Right lobe of liver (tissue), 4 donors: ENCODE measurements around the gene DTNA.

Experiments
- POLR2A ChIP-seq: fragments of 450-650 bp; IDR thresholded peaks from one replicate; pipeline ENCODE4 v1.6.1; 2017; ENCODE audit warnings: antibody characterized with exemption, mild to moderate bottlenecking
- TF ChIP-seq, protein P1 (sequence below), 4 donors: fragments of 200-600 bp in 3 of 4; fragments of 450-650 bp in 1 of 4; IDR thresholded peaks; one replicate each; pipeline versions ENCODE4 v1.5.1 to v1.8.0; 2016 to 2022; ENCODE audit warnings: antibody characterized with exemption in 4 of 4, mild to moderate bottlenecking in 2 of 4
- donor health status: DM: no; HTN: no; CAD: no.
- donor health status: DM: no; HTN: no; CAD: no.
- donor health status: DM: no; HTN: yes; CAD: no.

DNA sequence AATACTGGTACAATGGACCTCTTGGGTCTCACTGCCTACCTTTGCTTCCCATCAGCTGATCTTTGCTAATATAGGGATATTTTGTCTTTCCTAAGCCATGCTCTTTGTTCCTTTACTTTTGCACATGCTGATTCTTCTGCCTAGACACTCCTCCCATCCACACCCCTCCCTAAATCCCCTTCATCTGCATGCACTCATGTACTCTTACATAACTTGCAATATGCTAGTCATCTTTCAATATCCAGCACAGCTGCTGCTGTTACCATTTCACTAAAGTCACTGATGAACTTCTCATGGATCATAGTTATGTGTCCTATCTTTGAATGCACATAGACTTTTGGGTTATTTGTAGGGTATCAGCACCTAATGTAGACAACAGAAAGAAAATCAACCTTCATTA is 18.5 kb upstream of the DTNA start:
- no peak for TF ChIP-seq POLR2A
- TF ChIP-seq, protein P1, sequence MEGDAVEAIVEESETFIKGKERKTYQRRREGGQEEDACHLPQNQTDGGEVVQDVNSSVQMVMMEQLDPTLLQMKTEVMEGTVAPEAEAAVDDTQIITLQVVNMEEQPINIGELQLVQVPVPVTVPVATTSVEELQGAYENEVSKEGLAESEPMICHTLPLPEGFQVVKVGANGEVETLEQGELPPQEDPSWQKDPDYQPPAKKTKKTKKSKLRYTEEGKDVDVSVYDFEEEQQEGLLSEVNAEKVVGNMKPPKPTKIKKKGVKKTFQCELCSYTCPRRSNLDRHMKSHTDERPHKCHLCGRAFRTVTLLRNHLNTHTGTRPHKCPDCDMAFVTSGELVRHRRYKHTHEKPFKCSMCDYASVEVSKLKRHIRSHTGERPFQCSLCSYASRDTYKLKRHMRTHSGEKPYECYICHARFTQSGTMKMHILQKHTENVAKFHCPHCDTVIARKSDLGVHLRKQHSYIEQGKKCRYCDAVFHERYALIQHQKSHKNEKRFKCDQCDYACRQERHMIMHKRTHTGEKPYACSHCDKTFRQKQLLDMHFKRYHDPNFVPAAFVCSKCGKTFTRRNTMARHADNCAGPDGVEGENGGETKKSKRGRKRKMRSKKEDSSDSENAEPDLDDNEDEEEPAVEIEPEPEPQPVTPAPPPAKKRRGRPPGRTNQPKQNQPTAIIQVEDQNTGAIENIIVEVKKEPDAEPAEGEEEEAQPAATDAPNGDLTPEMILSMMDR (IDR thresholded peaks at IDR 0.05), result no peak
